HG02678 (cell line): ENCODE data around the gene HSPB3.
"Not testable (repeated sequence)": the region's sequence is repeated elsewhere in the genome, so short reads cannot be mapped to it uniquely, and the experiment has no call there.

Source experiments
- ATAC-seq: cut with Tn5 transposase; IDR thresholded peaks from one replicate; pipeline ENCODE4 v1.9.1; 2021; ENCODE audit warnings: mild to moderate bottlenecking, moderate library complexity; ENCODE audit not compliant: unreplicated experiment

The HSPB3 gene

DNA sequence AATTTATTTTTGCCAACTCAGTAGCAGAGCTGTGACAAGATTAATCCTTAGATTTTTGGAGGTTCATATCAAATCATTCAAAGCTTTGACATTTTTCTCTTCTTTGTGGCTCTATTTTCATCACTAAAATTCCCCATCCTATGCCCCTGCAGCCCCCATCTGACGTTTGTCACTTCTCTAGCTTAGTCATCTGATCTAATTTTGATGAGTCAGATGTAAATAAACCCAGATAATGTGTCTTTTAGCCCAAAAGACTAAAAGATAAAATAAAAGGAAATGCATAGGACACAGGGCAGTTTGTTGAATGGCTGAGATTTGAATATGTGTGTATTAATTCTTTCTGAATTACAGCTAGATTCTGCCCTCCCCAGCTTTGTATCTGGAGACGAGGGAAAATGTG is 897 bp upstream of the HSPB3 start:
- ATAC-seq, result no peak

DNA sequence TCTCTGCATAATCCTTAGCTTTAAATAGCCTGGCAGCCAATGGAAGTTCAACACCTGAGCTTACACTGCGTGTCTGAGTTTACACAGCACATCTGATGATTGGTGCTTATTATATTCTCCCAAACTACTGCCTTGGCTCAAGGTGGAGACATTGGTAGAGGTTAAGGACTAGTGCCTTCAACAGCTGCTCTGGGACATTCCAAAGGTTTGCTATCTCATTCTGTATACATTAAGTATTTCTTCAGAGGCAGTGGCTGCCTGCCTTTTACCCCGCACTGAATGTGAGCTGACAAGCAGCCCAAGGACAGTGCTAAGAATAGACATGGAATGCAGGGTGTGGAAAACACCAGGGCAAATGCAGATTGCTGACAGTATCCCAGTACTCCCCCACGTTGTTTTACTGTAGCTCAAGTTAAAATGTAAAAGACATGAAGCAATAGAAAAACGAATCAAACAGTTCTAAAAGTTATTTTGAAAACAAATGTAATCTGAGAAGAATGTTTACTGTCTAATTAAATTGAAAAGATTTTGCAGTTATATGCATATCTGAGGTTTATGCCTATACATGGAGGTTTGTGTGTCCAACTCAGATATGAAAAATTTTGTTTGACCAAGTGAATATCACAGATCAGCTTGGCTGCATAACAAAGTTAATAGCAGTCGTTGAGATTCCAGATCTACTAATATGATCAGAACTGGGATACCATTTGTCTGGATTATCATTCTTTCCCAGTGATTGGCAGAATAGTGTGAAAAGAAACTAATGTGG is 1.8 kb downstream of the HSPB3 start:
- no peak for ATAC-seq

DNA sequence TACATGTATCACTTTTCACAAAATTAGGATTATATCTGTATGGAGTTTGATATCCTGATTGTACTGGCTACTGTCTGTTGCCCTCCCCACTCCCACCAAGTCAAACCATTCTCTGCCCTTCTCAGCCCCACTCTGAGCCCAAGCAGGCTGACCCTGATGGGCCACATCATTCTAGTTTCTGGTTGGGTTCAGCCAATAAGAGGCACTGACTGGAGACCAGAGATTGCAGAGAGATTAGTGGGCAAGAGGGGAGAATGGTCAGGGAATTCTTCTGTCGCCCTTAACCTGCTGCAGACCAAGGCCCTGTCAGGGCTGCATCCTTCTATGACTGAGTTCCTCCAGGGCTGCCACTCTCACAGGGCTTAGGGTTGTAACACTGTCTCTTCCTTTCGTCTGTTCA is 2.7 kb downstream of the HSPB3 start:
- ATAC-seq, result no peak

DNA sequence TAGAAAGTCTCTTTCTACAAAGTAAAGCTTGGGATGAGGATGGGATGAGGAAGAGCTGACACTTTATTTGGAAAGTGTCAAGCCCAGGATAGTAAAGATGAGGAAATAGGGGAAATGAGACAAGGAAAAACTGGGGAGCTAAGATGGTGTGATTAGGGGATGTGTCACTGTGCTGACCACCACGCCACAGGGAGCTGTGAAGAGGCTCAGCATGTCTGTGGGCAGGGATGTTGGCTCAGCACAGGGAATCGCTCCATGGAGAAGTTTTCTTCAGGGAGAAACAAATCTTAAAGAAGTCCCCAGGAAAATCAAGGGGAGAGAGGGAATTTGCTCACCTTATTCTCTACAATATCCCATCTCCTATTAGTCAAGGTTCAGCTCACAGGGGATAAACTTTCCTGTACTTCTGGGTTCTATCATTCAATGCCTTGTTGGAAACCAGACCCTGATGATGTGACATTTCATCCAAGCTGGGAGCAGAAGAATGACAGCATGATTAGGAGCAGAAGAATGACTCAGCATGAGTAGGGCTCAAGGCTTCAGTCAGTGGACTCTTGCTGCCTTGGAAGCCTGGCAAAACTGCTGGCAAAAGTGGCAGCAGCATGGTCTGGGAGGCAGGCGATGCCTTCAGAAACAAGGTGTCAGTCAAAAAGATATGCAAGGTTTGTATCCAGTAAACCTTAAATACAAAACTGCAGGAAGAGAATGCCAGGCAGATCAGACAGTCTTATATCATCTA is 4.9 kb downstream of the HSPB3 start:
- ATAC-seq, result no peak

DNA sequence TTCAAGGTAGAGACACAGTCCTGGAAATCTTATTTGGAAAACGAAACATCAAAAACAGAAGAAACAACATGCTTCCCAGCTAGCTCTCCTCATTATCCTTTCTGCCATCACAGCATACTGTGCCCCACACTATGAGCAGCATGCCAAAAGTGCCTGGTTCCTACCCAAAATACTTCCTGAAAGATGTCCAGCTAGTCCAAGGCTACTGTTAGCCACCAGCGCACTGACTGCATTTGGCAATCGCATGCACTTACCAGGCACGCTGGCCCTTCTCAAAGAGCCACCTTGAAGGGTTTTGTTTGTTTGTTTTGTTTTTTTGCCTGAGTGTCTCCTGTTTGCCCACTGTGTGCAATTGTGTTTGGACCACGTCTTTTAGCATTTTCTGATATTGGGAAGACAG is 6.8 kb downstream of the HSPB3 start:
- ATAC-seq, result no peak

DNA sequence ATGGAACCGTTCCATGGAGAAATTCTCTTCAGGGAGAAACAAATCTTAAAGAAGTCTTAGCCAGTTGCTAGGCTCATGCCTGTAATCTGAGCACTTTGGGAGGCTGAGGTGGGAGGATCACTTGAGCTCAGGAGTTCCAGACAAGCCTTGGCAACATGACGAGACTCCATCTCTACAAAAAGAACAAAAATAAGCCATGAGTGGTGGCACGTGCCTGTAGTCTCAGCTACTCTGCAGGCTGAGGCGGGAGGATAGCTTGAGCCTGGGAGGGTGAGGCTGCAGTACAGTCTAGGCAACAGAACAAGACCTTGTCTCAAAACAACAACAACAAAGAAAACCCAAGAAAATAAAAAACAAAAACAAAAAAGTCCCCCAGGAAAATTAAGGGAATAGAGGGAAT is 8.2 kb downstream of the HSPB3 start:
- no peak for ATAC-seq

DNA sequence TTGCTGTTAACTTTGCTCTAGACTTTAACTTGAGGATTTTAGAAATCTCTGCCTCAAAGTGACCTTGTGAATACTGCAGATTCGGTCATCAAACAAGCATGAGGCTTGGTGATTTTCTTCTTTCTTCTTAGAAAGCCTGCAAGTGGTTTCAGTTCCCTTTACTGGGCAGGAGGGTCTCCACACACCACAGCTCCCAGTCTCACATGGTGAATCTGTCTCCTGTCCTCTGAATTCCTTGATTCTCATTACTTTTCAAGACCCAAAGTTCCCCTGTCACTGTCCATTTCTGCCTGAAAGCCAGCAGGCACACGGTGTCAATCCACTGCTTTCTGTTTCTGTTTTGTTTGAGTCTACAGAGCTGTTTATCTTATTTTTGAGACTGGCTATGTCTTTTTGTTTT is 14.1 kb downstream of the HSPB3 start:
- ATAC-seq, result peak; percentile 86

DNA sequence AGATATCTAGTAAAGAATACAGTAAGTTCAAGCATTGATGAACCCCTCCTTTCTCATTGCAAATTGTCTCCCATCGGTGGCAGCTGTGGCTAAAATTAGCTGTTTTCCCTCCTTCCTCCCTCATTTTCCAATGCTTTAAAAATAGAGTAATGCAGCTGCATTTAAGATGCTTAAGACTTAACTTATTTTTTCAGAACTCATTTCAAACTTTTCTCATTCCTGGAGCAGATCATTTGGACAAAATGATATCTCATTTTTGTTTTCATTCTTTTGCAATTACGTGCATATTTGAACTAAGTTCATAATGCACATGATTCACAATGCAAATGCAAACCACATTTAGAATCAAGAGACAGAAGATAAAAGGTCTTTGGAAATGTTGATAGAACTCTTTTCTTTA is 14.6 kb downstream of the HSPB3 start:
- ATAC-seq, result no peak

DNA sequence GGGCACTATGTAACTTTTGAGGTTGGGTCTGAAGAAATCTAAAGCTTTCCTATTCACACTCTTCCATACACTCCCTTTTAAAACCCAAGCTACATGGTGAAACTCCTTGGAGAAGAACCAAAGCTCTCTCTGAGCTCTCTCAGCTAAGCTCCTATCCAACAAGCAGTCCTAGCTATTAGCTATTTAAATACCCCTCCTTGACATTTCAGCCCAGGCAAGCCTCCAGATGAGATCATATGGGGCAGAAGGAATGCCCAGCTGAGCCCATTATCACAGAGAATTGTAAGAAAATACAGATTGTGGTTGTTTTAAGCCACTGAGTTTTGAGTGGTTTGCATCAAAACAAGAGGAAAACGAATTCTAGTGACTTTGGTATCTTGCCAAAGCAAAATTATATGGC is 15.2 kb downstream of the HSPB3 start:
- ATAC-seq, result no peak

DNA sequence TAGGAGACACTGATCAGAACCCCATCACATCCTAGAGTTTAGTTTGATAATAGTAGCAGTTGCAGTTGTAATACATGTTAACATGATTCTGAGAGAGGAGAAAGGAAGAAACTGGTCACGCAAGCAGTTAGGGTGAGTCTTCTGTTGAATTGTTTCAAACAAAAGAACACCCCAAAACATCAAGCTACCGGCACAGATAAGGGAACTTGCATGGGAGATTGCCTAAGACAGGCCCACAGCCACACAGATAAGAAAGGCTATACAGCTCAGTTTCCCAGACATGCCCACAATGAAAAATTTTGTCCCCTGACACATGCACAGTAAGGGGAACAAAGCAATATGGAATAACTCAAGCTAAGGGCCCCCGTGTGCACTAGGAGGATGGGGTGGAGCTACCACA is 15.9 kb downstream of the HSPB3 start:
- no peak for ATAC-seq

DNA sequence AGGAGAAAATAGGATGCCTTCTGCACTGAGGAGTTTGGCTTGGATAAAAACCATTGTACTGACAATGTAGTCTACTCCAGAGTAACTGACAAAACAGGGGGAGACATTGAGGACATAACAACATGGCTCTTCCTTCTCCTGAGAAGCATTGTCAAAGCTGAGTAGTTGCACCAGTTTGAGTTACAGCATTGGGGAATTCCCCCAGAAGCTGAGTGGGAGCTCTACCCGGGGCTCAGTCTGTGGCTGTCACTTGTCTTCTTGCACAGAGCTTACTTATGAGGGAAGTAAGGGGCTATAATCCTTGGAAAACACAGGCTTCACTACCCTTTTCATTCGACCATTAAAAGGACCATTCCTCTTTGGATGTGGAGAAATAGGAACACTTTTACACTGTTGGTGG is 21.2 kb downstream of the HSPB3 start:
- no peak for ATAC-seq

DNA sequence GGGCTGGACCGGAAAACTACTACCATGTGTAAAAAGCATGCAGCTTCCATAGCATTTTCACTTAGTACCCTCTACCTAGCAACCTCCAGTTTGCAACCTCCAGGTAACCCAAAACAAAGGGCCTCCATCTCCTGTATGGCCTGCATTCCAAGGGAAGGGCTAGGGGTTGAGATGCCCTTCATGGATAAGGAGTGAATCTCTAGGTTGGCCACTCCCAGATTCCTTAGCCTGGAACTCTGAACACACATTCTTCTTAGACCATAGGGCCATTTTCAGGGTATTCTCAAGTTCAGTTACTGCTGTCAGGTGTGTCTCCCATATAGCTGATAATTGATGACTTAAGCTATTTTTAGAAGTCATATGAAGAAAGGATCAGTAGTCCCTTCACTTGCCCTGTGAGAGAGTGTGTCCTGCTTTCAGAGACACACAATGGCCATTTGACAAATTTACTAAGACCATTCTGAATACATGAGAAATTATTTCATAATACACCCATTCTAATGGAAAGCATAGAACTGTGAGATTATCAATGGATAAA is 22.5 kb downstream of the HSPB3 start:
- ATAC-seq, result no peak

DNA sequence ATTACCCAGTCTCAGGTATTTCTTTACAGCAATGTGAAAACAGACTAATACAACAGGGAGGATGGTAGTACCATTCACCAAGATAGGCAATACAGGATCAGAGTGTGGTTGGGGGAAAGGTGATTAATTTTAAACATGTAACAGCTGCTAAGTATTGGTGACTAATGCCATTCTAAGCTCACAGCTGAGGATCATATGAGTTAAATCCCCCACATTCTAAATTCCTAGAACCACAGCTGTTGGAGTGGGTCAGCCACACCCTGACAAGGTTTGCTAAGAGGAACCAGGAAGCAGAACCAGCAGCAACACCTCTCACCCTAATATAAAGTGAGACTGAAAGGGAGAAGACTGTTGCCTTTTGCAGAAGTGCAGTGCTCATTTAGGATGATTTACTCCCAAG is 24.8 kb downstream of the HSPB3 start:
- no peak for ATAC-seq

DNA sequence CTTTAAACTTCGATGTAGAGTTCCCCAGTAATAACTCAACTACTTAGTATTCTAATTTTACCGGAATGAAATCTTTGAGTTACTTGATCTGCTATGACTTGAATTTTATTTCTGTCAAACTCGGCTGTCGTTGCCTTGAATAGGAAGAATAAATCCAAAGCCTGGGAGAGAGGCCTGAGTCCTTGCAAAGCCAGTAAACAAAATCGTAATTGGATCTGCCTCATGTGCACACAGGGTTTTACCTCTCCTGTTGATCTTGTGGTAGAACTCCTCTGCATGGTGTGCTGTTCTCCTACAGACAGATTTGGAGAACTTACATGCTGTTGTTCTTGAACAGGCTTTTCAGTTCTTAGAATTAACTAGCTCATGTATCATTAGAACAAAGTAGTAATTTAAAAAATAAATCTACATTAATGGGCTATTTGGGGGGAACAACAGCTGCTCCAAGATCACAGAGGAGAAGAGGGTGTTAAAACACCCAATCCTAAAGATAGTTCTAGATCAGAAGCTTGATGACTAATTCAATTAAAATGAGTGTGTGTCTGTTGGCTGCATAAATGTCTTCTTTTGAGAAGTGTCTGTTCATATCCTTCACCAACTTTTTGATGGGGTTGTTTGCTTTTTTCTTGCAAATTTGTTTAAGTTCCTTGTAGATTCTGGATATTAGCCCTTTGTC is 28.9 kb downstream of the HSPB3 start:
- ATAC-seq, result no peak

DNA sequence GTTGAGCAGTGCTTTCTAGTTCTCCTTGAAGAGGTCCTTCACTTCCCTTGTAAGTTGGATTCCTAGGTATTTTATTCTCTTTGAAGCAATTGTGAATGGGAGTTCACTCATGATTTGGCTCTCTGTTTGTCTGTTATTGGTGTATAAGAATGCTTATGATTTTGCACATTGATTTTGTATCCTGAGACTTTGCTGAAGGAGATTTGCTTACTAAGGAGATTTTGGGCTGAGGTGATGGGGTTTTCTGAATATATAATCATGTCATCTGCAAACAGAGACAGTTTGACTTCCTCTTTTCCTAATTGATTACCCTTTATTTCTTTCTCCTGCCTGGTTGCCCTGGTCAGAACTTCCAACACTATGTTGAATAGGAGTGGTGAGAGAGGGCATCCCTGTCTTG is 30.2 kb downstream of the HSPB3 start:
- not testable (repeated sequence) for ATAC-seq

DNA sequence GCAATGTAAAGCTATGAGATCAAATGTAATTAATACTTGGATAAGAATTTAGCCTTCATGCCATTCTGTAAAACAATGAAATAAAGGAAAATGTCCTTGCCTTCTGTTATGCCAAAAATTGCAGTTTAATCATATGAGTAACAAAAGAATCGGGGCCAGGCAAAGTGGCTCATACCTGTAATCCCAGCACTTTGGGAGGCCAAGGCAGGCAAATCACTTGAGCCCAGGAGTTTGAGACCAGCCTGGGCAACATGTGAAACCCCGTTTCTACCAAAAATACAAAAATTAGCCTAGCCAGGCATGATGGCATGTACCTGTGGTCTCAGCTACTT is 34.1 kb downstream of the HSPB3 start:
- ATAC-seq, result not testable (repeated sequence)

DNA sequence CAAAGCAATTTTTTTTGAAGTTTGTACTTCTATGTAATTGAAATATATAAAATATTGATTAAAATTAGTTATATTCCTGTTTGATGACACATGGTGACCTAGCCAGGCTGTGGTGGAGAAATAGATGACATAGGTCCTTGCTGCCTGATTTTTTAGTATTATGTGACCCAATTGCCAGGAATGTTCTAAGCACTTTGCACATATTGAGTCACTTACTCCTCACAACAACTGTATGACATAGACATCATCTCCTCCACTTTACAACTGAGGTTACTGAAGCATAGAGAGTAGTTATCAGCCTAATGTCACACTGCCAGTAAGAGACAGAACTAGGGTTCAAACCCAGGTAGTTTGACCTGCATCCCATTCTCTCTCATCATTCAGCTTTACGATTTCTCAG is 35.8 kb downstream of the HSPB3 start:
- no peak for ATAC-seq

DNA sequence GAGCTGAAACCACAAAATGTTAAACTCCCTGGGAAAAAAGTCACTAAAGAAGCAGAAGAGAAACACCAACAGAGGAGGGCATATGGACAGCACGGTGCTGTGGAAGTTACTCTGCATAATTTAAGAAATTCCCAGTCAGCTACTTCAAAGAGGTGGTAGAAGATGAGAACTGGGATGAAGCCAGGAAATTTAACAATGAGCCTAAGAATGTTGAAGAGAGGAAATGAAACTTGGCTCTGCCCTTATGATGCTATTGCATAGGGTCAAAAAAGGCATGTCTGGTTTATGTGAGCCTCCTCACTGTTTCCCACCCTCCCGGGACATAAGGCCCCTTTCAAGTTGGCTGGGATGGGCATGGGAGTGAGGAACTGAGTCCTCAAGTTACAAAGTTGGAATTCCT is 36.7 kb downstream of the HSPB3 start:
- ATAC-seq, result no peak

DNA sequence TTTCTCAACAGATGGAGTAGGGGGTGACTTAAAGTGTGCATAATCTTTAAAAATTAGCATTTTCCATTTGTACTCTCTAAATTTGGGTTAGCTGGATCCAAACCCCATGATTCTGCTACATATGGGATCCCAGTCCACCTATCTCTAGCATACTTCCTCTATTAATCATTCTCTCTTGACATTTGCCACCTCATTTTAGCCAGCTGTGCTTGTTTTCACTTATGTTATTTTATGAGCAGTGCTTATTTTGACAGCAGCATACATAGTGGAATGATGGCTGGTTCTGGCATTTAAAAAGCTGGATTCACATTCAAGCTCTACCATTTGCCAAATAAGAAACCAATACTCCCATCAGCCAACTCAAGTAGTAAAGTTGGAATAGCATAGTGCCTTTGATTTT is 39.5 kb downstream of the HSPB3 start:
- no peak for ATAC-seq
